ENCODE data around the gene KIAA1217.

KIAA1217 gene

DNA sequence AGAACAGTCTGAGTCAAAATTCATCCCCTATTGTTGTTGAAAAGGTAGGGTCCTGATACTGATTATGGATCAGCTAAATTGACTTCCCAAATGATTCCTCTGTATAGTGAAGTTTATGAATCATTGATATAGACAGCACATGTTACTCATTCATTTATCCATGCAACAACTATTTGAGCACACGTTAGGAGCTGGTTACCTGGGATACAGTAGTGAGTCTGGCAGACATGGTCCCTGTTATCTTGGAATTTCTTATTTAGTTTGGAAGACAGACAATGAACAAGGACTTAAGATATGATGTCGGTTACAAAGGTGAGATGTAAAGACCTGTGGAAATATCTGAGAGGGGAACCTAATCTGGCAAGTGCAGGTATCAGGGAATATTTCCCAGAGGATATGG, 28.0 kb upstream of the KIAA1217 start:
- Histone ChIP-seq H3K27me3 (ENCODE audit: control insufficient read depth in 1 of 2, insufficient read depth in 2 of 2, low read length in 2 of 2) (no peaks in the 10 kb centered on the region), H3K4me1 (ENCODE audit: control insufficient read depth, insufficient read depth, low read length) (no peaks in the 10 kb centered on the region), H3K9ac (ENCODE audit: low read length in 2 of 2) (no peak overlapping the region), H3K4me3 (ENCODE audit: low read length in 2 of 2) (no peak overlapping the region), H3K27ac (ENCODE audit: low read length) (no peak overlapping the region), H3K36me3 (ENCODE audit: control insufficient read depth in 2 of 2, insufficient read depth in 2 of 2, low read length in 2 of 2) (no peaks in the 10 kb centered on the region), H3K9me3 (ENCODE audit: control insufficient read depth in 2 of 2, low read length in 2 of 2) (no peaks in the 10 kb centered on the region)

- no peaks in the 10 kb centered on the region for H3K27me3 ChIP-seq (ENCODE audit: control insufficient read depth in 1 of 2, insufficient read depth in 2 of 2, low read length in 2 of 2)
- no peaks in the 10 kb centered on the region for H3K4me1 ChIP-seq (ENCODE audit: control insufficient read depth, insufficient read depth, low read length)
- no peak overlapping the region for H3K27ac ChIP-seq (ENCODE audit: low read length)
- no peaks in the 10 kb centered on the region for H3K9me3 ChIP-seq (ENCODE audit: control insufficient read depth in 2 of 2, low read length in 2 of 2)
- no peak overlapping the region for H3K4me3 ChIP-seq (ENCODE audit: low read length in 2 of 2)
- H3K36me3 ChIP-seq (ENCODE audit: control insufficient read depth in 2 of 2, insufficient read depth in 2 of 2, low read length in 2 of 2), result no peaks in the 10 kb centered on the region
- H3K9ac ChIP-seq (ENCODE audit: low read length in 2 of 2), result no peak overlapping the region
Measured at GRCh38 chr10:24184455-24184854, 24.5 kb upstream of the KIAA1217 start.

DNA sequence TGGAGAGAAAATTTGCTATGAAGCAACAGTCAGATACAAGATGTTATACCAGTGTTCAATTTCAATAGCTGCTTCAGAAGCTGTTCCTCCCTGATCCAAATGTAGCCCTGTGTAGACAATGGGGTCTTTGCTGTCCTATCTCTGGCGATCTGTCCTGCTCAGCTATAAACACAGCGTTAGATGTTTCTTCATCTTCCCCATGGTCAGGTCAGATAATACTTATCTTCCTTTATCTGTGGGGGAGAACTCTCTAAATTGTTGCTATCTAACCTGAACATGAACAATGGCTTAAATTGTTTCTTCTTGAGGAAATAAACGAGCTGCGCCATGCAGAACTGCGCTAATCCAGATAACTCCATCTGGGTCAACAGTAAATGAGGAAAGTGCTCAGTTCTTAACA, 15.6 kb upstream of the KIAA1217 start:
- Histone ChIP-seq H3K36me3 (ENCODE audit: control insufficient read depth in 2 of 2, insufficient read depth in 2 of 2, low read length in 2 of 2) (no peaks in the 10 kb centered on the region), H3K9ac (ENCODE audit: low read length in 2 of 2) (no peak overlapping the region), H3K4me1 (ENCODE audit: control insufficient read depth, insufficient read depth, low read length) (peaks cover 4% of the 10 kb centered on the region), H3K27ac (ENCODE audit: low read length) (no peak overlapping the region), H3K9me3 (ENCODE audit: control insufficient read depth in 2 of 2, low read length in 2 of 2) (no peaks in the 10 kb centered on the region), H3K27me3 (ENCODE audit: control insufficient read depth in 1 of 2, insufficient read depth in 2 of 2, low read length in 2 of 2) (no peaks in the 10 kb centered on the region), H3K4me3 (ENCODE audit: low read length in 2 of 2) (no peak overlapping the region)

- Histone ChIP-seq H3K27ac (ENCODE audit: low read length) (no peak overlapping the region), H3K36me3 (ENCODE audit: control insufficient read depth in 2 of 2, insufficient read depth in 2 of 2, low read length in 2 of 2) (no peaks in the 10 kb centered on the region), H3K4me1 (ENCODE audit: control insufficient read depth, insufficient read depth, low read length) (peaks cover 4% of the 10 kb centered on the region), H3K4me3 (ENCODE audit: low read length in 2 of 2) (no peak overlapping the region), H3K27me3 (ENCODE audit: control insufficient read depth in 1 of 2, insufficient read depth in 2 of 2, low read length in 2 of 2) (no peaks in the 10 kb centered on the region), H3K9ac (ENCODE audit: low read length in 2 of 2) (no peak overlapping the region), H3K9me3 (ENCODE audit: control insufficient read depth in 2 of 2, low read length in 2 of 2) (no peaks in the 10 kb centered on the region)
Measured at GRCh38 chr10:24197263-24197662, 11.7 kb upstream of the KIAA1217 start.

DNA sequence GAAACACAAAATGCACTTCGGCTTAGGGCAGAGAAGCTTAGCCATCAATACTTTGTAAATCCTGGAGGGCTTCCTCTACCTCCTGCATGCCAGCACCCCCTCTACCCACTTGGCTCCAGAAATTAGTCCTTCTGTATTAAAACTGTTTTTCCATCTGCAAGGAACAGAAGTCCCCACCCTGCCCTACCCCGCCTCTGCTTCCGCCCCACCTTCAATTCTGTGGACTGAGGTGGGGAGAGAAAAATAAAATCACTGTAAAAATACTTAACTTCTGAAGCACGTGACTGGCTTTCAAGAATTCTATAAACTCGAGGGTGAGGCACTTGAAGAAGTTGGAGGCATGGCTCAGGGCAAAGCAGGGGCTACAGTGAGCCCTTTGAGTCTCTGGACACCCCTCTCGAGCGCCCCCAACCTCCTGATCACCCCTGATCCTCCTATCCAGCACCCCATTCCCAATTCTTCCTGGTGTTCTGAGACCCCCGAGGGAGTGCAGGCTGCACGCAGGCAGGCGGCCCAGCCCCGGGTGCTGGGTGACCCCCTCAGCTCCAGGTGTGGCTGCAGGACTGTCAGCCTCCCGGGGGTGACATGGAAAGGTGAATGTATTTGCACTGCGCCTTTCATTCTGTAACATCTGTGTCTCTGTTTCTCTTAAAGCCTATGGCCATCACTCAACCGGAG, 7.3 kb upstream of the KIAA1217 start:
- Histone ChIP-seq H3K9me3 (ENCODE audit: control insufficient read depth in 2 of 2, low read length in 2 of 2) (no peaks in the 10 kb centered on the region), H3K27me3 (ENCODE audit: control insufficient read depth in 1 of 2, insufficient read depth in 2 of 2, low read length in 2 of 2) (no peaks in the 10 kb centered on the region), H3K36me3 (ENCODE audit: control insufficient read depth in 2 of 2, insufficient read depth in 2 of 2, low read length in 2 of 2) (no peaks in the 10 kb centered on the region), H3K27ac (ENCODE audit: low read length) (no peak overlapping the region), H3K9ac (ENCODE audit: low read length in 2 of 2) (no peak overlapping the region), H3K4me3 (ENCODE audit: low read length in 2 of 2) (no peak overlapping the region), H3K4me1 (ENCODE audit: control insufficient read depth, insufficient read depth, low read length) (peaks cover 2% of the 10 kb centered on the region)

GRCh38 chr10:24202181-24202570, 6.8 kb upstream of the KIAA1217 start:
- Histone ChIP-seq H3K36me3 (ENCODE audit: control insufficient read depth in 2 of 2, insufficient read depth in 2 of 2, low read length in 2 of 2) (no peaks in the 10 kb centered on the region), H3K9me3 (ENCODE audit: control insufficient read depth in 2 of 2, low read length in 2 of 2) (no peaks in the 10 kb centered on the region), H3K4me3 (ENCODE audit: low read length in 2 of 2) (no peak overlapping the region), H3K27ac (ENCODE audit: low read length) (no peak overlapping the region), H3K27me3 (ENCODE audit: control insufficient read depth in 1 of 2, insufficient read depth in 2 of 2, low read length in 2 of 2) (no peaks in the 10 kb centered on the region), H3K9ac (ENCODE audit: low read length in 2 of 2) (no peak overlapping the region), H3K4me1 (ENCODE audit: control insufficient read depth, insufficient read depth, low read length) (no peaks in the 10 kb centered on the region)

GRCh38 chr10:24205821-24206220, 3.1 kb upstream of the KIAA1217 start:
- no peaks in the 10 kb centered on the region for H3K27me3 ChIP-seq (ENCODE audit: control insufficient read depth in 1 of 2, insufficient read depth in 2 of 2, low read length in 2 of 2)
- no peaks in the 10 kb centered on the region for H3K36me3 ChIP-seq (ENCODE audit: control insufficient read depth in 2 of 2, insufficient read depth in 2 of 2, low read length in 2 of 2)
- H3K27ac ChIP-seq (ENCODE audit: low read length), result no peak overlapping the region
- no peak overlapping the region for H3K9ac ChIP-seq (ENCODE audit: low read length in 2 of 2)
- H3K4me1 ChIP-seq (ENCODE audit: control insufficient read depth, insufficient read depth, low read length), result peaks cover 20% of the 10 kb centered on the region
- H3K4me3 ChIP-seq (ENCODE audit: low read length in 2 of 2), result no peak overlapping the region
- H3K9me3 ChIP-seq (ENCODE audit: control insufficient read depth in 2 of 2, low read length in 2 of 2), result no peaks in the 10 kb centered on the region

- H3K27me3 ChIP-seq (ENCODE audit: control insufficient read depth in 1 of 2, insufficient read depth in 2 of 2, low read length in 2 of 2), result no peaks in the 10 kb centered on the region
- no peaks in the 10 kb centered on the region for H3K9me3 ChIP-seq (ENCODE audit: control insufficient read depth in 2 of 2, low read length in 2 of 2)
- H3K27ac ChIP-seq (ENCODE audit: low read length), result no peak overlapping the region
- no peaks in the 10 kb centered on the region for H3K36me3 ChIP-seq (ENCODE audit: control insufficient read depth in 2 of 2, insufficient read depth in 2 of 2, low read length in 2 of 2)
- H3K9ac ChIP-seq (ENCODE audit: low read length in 2 of 2), result no peak overlapping the region
- peaks cover 20% of the 10 kb centered on the region for H3K4me1 ChIP-seq (ENCODE audit: control insufficient read depth, insufficient read depth, low read length)
- no peak overlapping the region for H3K4me3 ChIP-seq (ENCODE audit: low read length in 2 of 2)
Measured at GRCh38 chr10:24206334-24206733, 2.6 kb upstream of the KIAA1217 start.

DNA sequence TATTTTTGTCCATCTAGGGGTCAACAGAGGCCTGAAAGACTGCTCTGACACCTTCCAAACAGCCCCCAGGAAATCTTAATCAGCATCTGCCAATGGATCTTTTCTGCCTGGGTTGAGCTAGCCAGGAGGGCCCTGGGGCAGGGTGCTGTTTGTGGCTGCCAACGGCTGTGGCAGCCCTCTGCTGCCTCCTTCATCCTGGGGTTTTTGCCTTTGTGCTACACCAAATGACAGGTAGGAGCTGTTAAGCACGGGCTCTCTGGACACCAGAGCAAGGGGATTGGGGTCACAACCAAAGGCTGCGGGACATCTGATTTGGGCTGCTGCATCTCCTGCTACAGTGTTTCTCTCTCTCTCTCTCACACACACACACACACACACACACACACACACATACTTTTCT, 2.0 kb upstream of the KIAA1217 start:
- no peaks in the 10 kb centered on the region for H3K27me3 ChIP-seq (ENCODE audit: control insufficient read depth in 1 of 2, insufficient read depth in 2 of 2, low read length in 2 of 2)
- H3K36me3 ChIP-seq (ENCODE audit: control insufficient read depth in 2 of 2, insufficient read depth in 2 of 2, low read length in 2 of 2), result no peaks in the 10 kb centered on the region
- H3K4me3 ChIP-seq (ENCODE audit: low read length in 2 of 2), result no peak overlapping the region
- peak overlapping the region; percentile 24 for H3K27ac ChIP-seq (ENCODE audit: low read length)
- no peak overlapping the region for H3K9ac ChIP-seq (ENCODE audit: low read length in 2 of 2)
- peaks cover 20% of the 10 kb centered on the region for H3K4me1 ChIP-seq (ENCODE audit: control insufficient read depth, insufficient read depth, low read length)
- H3K9me3 ChIP-seq (ENCODE audit: control insufficient read depth in 2 of 2, low read length in 2 of 2), result no peaks in the 10 kb centered on the region

GRCh38 chr10:24207341-24207740, 1.6 kb upstream of the KIAA1217 start:
- H3K27me3 ChIP-seq (ENCODE audit: control insufficient read depth in 1 of 2, insufficient read depth in 2 of 2, low read length in 2 of 2), result no peaks in the 10 kb centered on the region
- peak overlapping the region; percentile 24 for H3K27ac ChIP-seq (ENCODE audit: low read length)
- peaks cover 20% of the 10 kb centered on the region for H3K4me1 ChIP-seq (ENCODE audit: control insufficient read depth, insufficient read depth, low read length)
- no peak overlapping the region for H3K9ac ChIP-seq (ENCODE audit: low read length in 2 of 2)
- H3K4me3 ChIP-seq (ENCODE audit: low read length in 2 of 2), result no peak overlapping the region
- no peaks in the 10 kb centered on the region for H3K9me3 ChIP-seq (ENCODE audit: control insufficient read depth in 2 of 2, low read length in 2 of 2)
- no peaks in the 10 kb centered on the region for H3K36me3 ChIP-seq (ENCODE audit: control insufficient read depth in 2 of 2, insufficient read depth in 2 of 2, low read length in 2 of 2)

GRCh38 chr10:24207781-24208611, 942 bp upstream of the KIAA1217 start:
- Histone ChIP-seq H3K9me3 (ENCODE audit: control insufficient read depth in 2 of 2, low read length in 2 of 2) (no peaks in the 10 kb centered on the region), H3K4me3 (ENCODE audit: low read length in 2 of 2) (peak overlapping the region; percentile 68 to 80), H3K27ac (ENCODE audit: low read length) (peak overlapping the region; percentile 79), H3K4me1 (ENCODE audit: control insufficient read depth, insufficient read depth, low read length) (peaks cover 20% of the 10 kb centered on the region), H3K9ac (ENCODE audit: low read length in 2 of 2) (peak overlapping the region; percentile 55 to 59), H3K27me3 (ENCODE audit: control insufficient read depth in 1 of 2, insufficient read depth in 2 of 2, low read length in 2 of 2) (no peaks in the 10 kb centered on the region), H3K36me3 (ENCODE audit: control insufficient read depth in 2 of 2, insufficient read depth in 2 of 2, low read length in 2 of 2) (no peaks in the 10 kb centered on the region)
